GM12872 (cell line): ENCODE measurements around the gene PKNOX2.

Experiments
- TF ChIP-seq, protein P1 (sequence below): IDR thresholded peaks from 3 replicates; pipeline ENCODE4 v1.5.1; 2011; ENCODE audit warnings: low read depth, mild to moderate bottlenecking, low read length, moderate library complexity; ENCODE audit not compliant: insufficient read depth

The PKNOX2 gene

DNA sequence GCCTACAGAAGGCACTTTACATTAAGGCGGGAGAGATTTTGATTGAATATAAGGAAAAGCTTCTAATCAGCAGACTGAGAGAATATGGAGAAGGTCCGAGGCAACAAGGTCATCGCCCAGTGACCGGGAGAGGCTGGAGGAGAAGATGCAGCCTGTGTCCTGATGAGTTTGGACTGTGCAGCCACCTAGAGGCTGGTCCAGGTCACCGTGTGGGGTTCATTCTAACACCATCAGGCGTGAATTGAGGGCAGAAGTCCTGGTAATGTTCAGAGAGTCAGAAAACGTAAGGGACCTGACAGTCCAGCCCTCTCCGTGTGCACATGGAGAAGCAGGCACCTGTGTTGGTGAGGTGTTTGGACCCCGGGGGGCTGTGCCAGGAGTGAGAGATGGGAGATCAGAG is 228.8 kb downstream of the PKNOX2 start:
- TF ChIP-seq, protein P1, sequence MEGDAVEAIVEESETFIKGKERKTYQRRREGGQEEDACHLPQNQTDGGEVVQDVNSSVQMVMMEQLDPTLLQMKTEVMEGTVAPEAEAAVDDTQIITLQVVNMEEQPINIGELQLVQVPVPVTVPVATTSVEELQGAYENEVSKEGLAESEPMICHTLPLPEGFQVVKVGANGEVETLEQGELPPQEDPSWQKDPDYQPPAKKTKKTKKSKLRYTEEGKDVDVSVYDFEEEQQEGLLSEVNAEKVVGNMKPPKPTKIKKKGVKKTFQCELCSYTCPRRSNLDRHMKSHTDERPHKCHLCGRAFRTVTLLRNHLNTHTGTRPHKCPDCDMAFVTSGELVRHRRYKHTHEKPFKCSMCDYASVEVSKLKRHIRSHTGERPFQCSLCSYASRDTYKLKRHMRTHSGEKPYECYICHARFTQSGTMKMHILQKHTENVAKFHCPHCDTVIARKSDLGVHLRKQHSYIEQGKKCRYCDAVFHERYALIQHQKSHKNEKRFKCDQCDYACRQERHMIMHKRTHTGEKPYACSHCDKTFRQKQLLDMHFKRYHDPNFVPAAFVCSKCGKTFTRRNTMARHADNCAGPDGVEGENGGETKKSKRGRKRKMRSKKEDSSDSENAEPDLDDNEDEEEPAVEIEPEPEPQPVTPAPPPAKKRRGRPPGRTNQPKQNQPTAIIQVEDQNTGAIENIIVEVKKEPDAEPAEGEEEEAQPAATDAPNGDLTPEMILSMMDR, result 0 out of 3 replicates have a peak, but pooled peaks have one; percentile 25

DNA sequence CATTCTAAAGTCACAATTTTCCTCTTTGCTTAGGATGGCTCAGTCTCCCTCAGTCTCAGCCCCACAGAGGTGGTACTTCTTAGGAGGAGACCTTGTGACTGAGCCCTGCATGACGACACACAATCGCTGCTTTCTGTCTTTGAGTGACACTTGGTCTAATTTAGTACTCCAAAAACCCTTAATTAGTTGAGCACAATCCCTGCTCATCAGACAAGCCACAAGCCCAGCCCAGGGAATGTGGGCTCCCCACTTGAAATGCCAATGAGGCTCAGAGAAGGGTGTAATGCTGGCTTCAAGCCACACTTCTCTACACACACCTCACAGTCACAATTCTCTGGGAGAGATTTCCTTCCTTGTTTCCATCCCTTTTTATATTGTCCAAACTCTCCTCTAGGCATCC is 229.7 kb downstream of the PKNOX2 start:
- TF ChIP-seq, protein P1, result no peak

DNA sequence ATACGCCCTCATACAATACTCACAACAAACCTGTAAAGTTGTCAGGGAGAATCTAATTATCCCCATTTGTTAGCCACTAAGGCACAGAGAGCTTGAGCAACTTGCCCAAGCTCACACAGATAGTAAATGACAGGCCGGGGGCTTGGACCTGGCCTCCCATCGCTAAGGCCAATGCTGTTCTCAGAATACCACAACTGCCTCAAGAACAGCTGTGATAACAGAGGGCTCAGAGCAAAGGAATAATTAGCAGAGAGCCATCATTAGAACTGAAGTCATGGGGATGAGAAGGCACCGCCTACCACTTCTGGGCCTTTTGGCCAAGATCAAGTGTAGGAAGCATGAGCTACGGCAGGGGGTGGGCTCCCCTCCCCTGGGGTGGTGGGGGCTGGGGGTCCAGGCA is 232.9 kb downstream of the PKNOX2 start:
- TF ChIP-seq, protein P1, result no peak

DNA sequence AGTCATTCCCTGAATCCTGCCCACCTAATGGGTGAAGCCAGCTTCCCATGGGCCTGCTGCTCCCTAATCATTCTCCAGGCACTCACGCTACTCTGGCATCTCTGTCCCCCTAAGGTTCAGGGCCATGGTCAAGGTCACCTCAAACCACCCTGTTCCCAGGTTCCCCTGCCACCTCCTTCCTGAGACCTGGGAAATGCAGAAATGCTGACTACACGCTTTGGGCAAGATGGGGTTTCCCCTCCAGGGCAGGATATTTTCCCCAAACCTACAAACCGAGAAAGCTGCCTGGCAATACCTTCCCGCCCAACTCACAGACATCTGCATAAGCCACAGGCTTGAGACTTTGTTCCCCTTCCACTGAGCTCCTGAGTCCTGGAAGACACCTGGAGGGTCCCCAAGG is 233.9 kb downstream of the PKNOX2 start:
- TF ChIP-seq, protein P1, result no peak

DNA sequence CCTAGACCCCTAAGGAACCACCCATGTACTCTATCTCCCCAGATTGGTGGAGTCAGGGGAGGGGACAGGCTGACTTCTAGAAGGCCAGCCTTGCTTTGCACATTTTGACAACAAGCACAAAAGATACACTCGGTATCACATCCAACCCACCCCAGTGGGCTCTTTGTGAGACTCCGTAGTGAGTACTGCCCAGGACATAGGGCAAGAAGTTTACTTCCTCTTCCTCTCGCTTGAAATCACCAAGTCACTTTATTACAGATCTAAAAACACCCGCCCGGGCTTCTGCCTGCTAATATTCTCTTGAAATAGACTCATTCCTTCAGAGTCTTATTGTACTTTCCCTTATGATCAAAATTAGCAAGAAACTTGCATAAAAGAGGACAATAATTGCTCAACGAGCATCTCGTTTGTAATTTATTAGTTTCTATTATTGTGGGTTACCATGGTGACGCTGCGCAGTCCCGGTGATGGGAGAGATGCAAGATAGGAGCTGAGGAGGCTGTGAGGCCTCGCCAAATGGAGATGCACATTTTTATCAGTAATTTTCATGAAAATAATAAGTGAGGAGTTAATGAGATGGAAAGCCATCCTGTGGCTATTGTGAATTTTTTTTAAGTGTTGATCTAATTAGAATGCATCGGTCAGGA is 234.6 kb downstream of the PKNOX2 start:
- TF ChIP-seq, protein P1, result no peak

DNA sequence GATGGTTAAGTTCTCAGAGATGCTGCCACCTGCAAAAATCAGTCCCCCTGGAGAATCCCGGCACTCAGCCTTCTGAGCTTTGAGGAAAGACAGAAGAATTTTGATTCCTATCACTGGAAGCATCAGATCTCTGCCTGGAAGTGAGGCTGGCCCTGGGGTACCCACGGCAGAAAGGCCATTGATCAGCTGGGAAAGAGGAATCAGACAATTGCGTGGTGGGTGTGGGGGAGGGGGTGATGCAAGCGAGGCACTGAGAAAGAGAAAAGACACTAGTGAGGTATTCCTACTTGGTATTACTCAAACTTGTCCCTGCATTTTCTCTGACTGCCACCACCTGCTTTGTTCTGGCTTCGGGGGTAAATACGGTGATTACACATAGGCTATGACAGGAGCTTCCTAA is 235.4 kb downstream of the PKNOX2 start:
- TF ChIP-seq, protein P1, result no peak

DNA sequence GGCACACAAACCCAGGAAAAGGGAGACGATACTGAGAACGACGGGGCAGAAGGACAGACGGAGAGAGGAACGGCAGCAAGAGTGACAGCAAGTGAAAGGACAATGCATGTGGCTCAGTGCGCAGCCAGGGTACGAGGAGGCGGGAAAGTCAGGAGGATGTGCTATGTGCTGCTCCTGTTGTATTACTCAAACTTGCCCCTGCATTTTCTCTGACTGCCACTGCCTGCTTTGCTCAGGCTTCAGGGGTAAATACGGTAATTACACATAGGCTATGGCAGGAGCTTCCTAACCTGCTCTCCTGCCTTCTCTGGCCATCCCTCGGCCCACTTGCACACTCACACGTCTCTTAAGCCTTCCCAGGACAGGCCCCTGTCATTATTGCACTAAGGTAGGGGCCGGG is 236.7 kb downstream of the PKNOX2 start:
- TF ChIP-seq, protein P1, result no peak
